NCI-H1092 (cell line): ENCODE data around the gene PRR23E.

Source experiments
- DNase-seq: peaks from one replicate; lab custom pipeline; 2025; lab: John Stamatoyannopoulos, UW

The PRR23E gene

GRCh38 chr3:127164615-127165014, 28.3 kb upstream of the PRR23E start:
- no peak for DNase-seq

DNA sequence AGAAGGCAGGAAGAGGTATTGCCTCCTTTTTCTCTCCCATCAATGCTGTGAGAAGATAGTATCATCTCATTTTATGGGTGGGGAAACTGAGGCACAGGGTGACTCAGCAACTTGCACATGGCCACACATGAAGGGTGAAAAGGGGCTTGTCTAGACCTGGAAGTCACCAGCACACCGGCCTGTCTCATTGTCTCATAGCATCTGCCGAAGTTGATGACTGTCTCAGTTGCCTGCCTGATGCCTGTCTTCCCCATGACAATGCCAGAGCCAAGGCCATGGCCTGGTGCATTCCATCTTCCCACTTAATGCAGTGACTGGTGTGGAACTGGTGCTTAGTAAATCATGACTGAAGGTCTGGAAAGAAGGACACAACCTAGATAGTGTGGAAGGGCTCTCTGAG, 27.9 kb upstream of the PRR23E start:
- no peak for DNase-seq

GRCh38 chr3:127165694-127166485, 27.0 kb upstream of the PRR23E start:
- DNase-seq, result no peak

DNA sequence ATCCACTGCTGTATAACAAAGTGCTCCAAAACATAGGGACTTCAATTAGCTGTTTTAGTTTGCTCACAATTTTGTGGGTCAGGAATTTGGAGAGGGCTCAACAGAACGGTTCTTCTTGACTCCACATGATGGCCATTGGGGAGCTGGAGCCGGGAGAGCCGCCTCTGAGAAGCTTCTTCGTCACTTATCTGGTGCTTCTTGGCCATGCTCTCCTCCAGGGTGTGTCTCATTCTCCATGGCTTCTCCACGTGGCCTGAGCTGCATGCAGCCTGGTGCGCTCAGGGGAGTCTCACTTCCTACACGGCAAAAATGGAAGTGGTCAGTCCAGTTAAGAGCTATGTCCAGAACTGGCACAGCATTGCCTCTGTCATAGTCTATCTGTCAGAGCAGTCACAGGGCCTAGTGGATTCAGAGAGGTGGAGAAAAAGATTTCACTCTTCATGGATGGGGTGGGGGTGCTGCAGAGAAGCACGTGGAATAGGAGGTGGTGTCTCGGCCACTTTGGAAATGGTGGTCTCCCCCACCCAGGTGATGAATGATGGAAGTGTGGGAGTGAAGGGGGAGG, 26.3 kb upstream of the PRR23E start:
- DNase-seq, result no peak

DNA sequence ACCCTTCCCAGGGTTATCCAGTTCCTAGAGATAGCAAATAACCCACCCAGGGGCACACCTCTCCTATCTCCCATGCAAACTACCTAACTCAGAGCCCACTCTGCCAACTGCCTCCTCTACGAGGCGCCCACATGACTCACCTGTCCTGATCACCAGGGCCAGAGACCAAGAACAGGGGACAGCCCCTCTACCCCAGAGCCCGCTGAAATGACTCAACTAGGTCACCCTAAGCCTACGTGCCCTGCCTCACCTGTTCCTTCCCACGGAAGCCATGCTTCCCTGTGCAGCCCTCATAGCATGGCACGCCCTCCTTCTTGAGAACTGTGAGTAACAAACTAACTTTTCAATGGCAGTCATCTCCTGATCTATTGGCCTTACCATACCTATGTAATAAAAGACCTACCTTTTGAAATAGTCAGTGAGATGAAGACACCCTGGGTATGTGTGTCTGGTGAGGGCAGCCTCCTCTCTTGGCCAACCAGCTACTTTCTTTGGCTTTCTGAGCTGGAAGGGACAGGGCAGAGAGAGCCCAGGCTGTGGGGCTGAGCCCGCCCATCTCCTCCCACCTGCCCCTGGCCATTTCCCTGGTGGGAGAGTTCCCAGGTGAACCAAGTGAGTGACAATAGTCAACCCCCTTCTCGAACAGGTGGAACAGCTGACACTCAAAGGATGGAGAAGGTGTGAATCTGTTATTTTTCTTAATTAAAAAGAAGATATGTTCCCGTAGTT, 25.5 kb upstream of the PRR23E start:
- no peak for DNase-seq

DNA sequence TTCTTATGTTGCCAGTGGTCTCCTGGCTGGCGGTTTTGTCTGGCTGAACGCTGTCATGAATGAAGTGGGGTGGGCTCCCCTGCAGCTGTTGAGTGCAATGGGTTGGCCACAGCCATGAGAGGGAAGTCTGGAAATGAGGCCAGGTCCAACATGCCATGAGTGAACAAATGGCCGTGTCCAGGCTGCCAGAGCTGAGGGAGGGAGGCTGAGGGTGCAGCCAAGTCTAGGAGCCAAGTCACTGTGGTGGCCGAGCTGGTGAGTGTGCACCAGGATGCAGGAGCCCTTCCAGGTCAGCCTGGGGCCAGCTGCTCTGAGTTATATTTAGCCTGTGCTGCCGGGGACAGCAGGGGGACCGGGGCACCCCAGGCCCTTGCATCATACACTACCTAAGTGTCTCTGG, 24.7 kb upstream of the PRR23E start:
- DNase-seq, result no peak

- DNase-seq, result peak; percentile 83
Observed at GRCh38 chr3:127170814-127171213, 22.1 kb upstream of the PRR23E start.

DNA sequence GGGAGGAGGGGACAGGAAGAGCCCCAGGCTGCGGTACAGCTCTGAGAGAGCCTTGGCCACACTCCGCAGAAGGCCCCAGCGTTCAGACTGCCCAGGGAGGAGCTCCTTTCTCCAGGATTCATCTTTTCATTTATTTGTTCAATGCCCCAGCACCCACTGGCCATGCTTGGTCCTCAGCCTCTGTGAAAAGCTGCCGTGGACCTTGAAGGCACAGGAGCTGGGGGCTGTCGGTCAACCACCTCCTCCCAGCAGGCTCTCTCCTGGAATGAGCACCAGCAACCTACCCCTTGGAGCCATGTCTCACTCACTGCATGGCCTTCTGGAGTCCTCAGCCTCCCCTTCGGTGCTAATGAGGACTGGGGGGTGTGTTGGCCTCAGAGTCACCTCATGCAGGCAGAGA, 21.6 kb upstream of the PRR23E start:
- DNase-seq, result no peak

DNA sequence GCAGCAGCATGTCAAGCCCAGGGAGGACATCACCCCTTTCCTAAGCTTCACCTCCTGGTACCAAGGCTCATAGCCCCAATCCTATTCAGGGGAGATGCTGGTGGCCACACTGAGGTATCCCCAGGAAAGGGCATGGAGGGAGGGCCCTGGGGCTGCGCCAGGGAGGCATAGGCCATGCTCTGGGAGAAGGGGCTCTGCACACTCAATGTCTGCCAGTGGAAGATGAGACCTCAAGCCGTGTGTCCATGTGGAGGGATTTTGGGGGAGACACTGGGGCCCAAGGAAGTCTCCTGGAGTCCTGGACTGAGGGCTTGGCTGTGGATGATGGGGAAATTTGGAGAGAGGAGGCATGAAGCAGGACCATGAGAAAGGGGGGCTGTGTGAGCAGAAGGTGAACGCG, 21.2 kb upstream of the PRR23E start:
- DNase-seq, result no peak

DNA sequence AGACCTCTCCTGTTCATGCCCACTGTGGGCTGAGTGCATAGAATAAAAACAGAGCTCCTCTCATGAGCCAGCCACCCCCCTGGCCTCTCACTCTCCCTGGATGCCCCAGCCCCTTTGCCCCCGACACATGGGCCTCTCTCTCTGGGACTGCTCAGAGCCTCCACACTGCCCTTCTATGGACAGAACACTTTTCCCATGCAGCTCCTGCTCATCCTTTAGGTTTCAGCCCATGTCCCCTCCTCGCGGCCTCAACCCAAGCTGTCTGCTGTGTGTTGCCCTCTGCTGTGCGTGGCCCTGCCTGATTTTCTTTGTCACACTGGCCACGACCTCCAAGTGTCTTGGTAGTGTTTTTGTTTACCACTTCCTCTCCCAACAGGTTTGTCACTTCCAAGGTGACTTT, 20.7 kb upstream of the PRR23E start:
- DNase-seq, result no peak

DNA sequence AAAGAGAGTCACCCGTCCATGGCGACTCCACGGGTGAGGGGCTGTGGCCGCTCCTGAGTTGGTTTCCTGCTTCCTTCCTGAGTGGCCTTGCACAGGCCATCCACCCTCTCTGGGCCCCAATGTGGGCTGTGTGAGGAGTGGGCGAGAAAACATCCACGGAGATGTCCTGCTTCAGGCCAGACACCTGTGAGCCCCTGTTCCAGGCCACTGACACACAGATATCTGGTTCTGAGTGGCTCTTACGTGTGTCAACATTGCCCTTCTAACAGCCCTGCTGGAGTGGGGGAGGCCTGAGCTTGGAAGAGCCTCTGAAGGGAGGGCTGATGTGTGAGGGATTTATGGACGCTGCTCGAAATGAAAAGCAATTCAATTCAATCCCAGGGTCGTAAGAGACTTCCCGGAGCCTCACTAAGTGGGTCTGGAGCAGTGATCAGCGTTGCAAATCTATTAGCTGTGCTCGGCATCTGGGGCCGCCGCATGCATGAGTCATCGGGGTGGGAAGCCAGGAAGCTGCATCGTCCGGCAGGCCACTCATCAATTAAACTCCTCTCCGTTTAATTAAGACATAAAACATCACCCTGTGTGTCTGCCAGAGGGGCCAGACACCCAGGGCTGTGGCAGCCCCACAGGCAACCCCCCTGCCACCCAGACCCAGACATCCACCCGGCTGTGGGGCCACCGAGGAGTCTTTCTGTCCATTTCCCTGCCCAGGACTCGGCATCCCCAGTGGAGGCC, 20.0 kb upstream of the PRR23E start:
- DNase-seq, result peak; percentile 95

DNA sequence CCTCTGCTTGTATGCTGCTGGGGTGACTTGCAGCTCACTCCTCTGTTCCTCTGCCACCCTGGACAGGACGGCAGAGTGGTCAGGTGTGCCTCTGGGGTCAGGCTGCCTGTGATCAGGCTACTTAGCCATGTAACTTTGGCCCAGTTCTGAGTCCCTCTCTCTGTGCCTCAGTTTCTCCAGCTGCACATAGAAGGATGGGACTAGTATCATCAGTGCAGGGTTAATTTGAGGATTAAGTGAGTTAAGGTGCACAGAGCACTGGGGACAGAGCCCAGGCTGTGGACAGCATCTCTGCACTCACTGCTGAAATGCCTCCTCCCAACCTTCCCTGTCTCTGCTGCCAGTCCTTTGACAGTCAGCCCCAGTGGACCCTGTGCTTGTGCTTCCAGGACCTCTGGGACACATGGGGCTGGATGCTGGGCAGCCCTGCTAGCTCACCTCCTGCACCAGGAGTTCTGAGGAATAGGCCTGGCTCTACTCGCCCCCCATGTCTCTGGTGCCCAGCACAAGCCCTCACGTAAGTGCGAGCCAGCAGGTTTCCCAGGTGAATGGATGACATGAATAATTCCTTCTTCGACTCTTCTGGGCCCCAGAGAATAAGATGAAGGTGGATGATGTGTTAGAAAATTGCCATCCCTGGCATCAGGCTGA, 19.3 kb upstream of the PRR23E start:
- DNase-seq, result no peak

GRCh38 chr3:127174284-127174683, 18.6 kb upstream of the PRR23E start:
- DNase-seq, result no peak

GRCh38 chr3:127174715-127175140, 18.2 kb upstream of the PRR23E start:
- no peak for DNase-seq

DNA sequence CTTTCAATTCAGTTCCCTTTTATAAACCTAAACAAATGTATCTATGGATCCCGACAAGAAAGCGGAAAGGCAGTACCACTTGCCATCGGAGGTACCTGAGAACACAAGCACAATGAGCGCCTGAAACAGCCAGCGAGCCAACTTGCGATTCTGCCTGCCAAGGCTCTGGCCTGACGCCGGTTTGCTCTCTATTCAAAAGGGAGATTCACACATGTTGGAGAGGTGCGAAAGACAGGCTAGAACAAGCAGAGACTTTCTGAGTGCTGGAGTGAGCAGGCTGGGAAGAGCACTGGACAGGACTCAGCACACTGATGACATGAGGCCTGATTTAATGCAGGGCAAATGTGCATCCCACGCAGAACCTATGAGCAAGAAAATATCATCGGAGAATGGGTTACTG, 17.7 kb upstream of the PRR23E start:
- peak; percentile 67 for DNase-seq

DNA sequence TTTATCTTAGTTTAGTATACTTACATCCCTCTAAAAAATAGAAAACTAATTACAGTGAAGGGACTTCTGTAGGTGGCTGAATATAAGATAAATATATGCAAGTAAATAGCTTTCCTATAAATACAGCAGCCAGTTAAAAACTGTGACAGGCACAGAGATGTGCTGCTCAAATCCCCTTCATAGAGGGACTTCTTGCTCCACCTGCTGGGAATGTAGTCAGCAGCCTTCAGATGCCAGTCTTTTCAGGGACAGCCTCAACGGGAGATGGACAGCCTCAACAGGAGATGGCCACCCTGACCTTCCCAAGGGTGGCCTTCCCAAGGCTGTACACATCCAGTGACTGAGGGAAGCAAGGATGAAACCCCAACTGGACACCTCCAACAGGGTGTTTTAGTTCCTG, 15.7 kb upstream of the PRR23E start:
- DNase-seq, result no peak

GRCh38 chr3:127180859-127181258, 12.1 kb upstream of the PRR23E start:
- no peak for DNase-seq

DNA sequence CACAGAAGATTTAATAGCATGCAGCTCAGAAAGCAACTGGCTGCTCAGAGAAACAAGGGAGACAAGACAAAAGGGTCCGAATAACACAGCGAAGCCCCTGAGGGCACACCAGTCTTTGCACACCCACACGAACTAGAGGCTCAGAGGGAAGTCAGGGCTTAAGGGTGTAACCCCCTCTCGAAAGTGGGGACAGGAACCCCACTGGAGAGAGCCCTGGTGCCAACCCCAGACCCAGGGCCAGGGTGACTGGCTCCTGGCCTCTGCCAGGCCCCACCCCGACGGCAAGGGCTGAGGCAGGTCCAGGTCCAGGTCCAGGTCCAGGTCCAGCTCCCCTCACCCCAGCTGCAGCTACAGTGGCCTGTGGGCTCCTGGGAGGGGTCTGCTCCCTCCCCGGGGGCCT, 10.5 kb upstream of the PRR23E start:
- no peak for DNase-seq

DNA sequence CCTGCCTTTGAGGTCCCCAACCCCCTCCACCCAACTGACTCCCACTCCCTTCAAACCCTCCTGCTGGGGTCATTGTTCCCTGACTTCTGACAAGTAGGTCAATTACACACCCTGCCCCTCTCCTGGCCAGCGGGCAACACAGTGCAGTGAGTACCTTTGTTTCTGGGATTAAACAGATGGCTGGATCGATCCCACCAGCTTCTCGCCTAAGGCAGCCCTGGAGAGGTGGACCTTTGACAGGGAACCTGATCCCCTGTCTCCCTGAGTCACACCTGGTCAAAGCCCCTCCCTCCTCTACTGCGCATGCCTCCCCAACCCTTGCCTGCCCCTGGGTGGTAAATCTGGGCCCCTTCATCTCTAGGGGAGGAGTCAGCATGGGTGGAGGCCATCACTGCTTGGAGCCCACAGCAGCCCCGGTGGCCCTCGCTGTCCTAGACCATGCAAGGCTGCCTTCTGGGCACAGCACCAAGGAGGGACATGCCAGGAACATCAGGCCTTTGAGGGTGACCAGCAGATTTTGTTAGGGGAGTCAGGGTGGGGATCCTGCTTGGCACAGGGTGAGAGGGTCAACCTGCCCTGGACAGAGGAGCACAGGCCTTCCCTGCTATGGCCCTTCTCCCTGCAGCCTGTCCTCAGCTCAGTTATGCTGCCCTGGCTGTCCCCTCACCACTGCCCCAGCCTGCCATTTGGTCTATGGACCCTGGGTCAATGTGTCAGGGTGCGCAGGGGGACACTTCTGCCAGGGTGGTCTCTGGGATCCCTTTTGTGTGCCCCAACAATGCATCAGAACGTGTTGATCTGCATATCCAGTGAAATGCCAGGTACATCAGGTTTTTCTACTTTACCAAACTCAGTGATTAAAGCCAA, 9.8 kb upstream of the PRR23E start:
- peak; percentile 82 for DNase-seq

- DNase-seq, result no peak
Observed at GRCh38 chr3:127183931-127184869, 8.7 kb upstream of the PRR23E start.
